Dedifferentiated amniotic fluid mesenchymal stem cell (primary cell): ENCODE data around the gene ZEB2.

Source experiments
- DNase-seq: peaks from one replicate; pipeline ENCODE4 v3.0.0-alpha.2; 2016; ENCODE audit errors: extremely low spot score

The ZEB2 gene

GRCh38 chr2:144528108-144528507 is 8.2 kb upstream of the ZEB2 start:
- DNase-seq, result no peak

- no peak for DNase-seq
Observed at GRCh38 chr2:144526831-144527230, 6.9 kb upstream of the ZEB2 start.

- DNase-seq, result no peak
Observed at GRCh38 chr2:144524118-144525009, 4.4 kb upstream of the ZEB2 start.

- no peak for DNase-seq
Observed at GRCh38 chr2:144523596-144524117, 3.7 kb upstream of the ZEB2 start.

GRCh38 chr2:144522897-144523595 is 3.1 kb upstream of the ZEB2 start:
- no peak for DNase-seq

- no peak for DNase-seq
Observed at GRCh38 chr2:144522176-144522896, 2.4 kb upstream of the ZEB2 start.

GRCh38 chr2:144521686-144522085 is 1.8 kb upstream of the ZEB2 start:
- DNase-seq, result no peak

GRCh38 chr2:144520756-144521487 is 1.0 kb upstream of the ZEB2 start:
- DNase-seq, result no peak

GRCh38 chr2:144519597-144519933 is 354 bp downstream of the ZEB2 start:
- no peak for DNase-seq

GRCh38 chr2:144518748-144519596 is 947 bp downstream of the ZEB2 start:
- no peak for DNase-seq

- DNase-seq, result peak; percentile 38
Observed at GRCh38 chr2:144517866-144518747, 1.8 kb downstream of the ZEB2 start.

- DNase-seq, result peak; percentile 94
Observed at GRCh38 chr2:144516981-144517865, 2.7 kb downstream of the ZEB2 start.

GRCh38 chr2:144516411-144516980 is 3.4 kb downstream of the ZEB2 start:
- no peak for DNase-seq

- DNase-seq, result no peak
Observed at GRCh38 chr2:144515696-144516410, 4.1 kb downstream of the ZEB2 start.

GRCh38 chr2:144515099-144515695 is 4.7 kb downstream of the ZEB2 start:
- no peak for DNase-seq

- DNase-seq, result no peak
Observed at GRCh38 chr2:144514616-144515091, 5.3 kb downstream of the ZEB2 start.
